Pancreas (tissue), 10 donors: ENCODE results near the gene DDX51. TPM values are rescaled to one million over a fixed set of nuclear protein-coding genes. Genes with fewer than 3 reads are reported as not detected.

Experiments used
- ATAC-seq, 4 donors: fragments of 200-7000 bp; cut with Tn5 transposase; one replicate each; pipeline versions ENCODE4 v1.8.0 to v1.9.1; 2020; ENCODE audit warnings: mild to moderate bottlenecking in 4 of 4, moderate library complexity in 4 of 4
- DNase-seq, 6 donors: peaks; one replicate each; pipeline ENCODE4 v3.0.0-alpha.2; 2020
- FAIRE-seq: peaks from 2 replicates; lab custom pipeline; 2012; peaks lifted over from hg19 to GRCh38; lab: Jason Lieb, UNC
- H3K27ac ChIP-seq, 4 donors: fragments of 200-600 bp; sonication (generic); 1 replicate in 3 of 4; 2 replicates in 1 of 4; pipeline versions ENCODE4 v1.5.0 to v1.8.0; 2020
- H3K27me3 ChIP-seq, 4 donors: fragments of 200-600 bp; one replicate each; pipeline ENCODE4 v1.8.0; 2021
- H3K36me3 ChIP-seq, 3 donors: fragments of 200-600 bp; sonication (generic) in 1 of 3; one replicate each; pipeline versions ENCODE4 v1.5.0 to v1.8.0; 2020 to 2021
- H3K4me1 ChIP-seq, 3 donors: fragments of 200-600 bp; one replicate each; pipeline ENCODE4 v1.8.0; 2021
- H3K4me3 ChIP-seq, 4 donors: fragments of 200-600 bp; sonication (generic) in 2 of 4; one replicate each; pipeline versions ENCODE4 v1.5.0 to v1.8.0; 2020 to 2021
- H3K9me3 ChIP-seq, 4 donors: fragments of 200-600 bp; one replicate each; pipeline ENCODE4 v1.8.0; 2021
- WGBS, 2 donors: extraction: QIAGEN DNeasy Blood & Tissue Kit; methylation state at CpG; one replicate each; pipeline ENCODE4 v1.1.7; 2013; 5-methylcytosine and 5-hydroxymethylcytosine counted together
- intact Hi-C, 3 donors: fragments of 100-400 bp; cut with DNase I; formaldehyde crosslinking; loops; one replicate each; pipeline versions ENCODE4 v1.11.1 to v1.14.2; 2022
- polyA plus RNA-seq, 2 donors: library from polyadenylated mRNA; stranded (reverse); fragments of 200-250 nt; gene quantifications; one replicate each; pipeline ENCODE4 v1.2.3, GENCODE V29; 2013
- total RNA-seq, 6 donors: library from RNA; stranded (reverse); fragmentation: NEBNext Ultra II Directional in 4 of 6; extraction: Animal tissue kit (Norgen Biotek cat#: 25700) in 4 of 6; gene quantifications; one replicate each; pipeline versions ENCODE4 v1.2.1 to v1.2.4, GENCODE V29; 2021 to 2023
- TF ChIP-seq, protein P1 (sequence below), 4 donors: fragments of 200-600 bp; sonication (generic) in 3 of 4; IDR thresholded peaks; one replicate each; pipeline versions ENCODE4 v1.5.0 to v1.8.0; 2021; ENCODE audit warnings: antibody characterized with exemption in 4 of 4
- donor health status: healthy with polysubstance abuse.
- donor health status: DM: no; HTN: no; CAD: no; lungs with moderate emphysema.
- donor health status: DM: no; HTN: no; CAD: no.
- donor health status: control.
- donor health status: control.
- donor health status: Bipolar disorder and iron deficiency.
- donor health status: DM: yes; HTN: yes; CAD: no.
- donor health status: DM: no; HTN: no; CAD: no.
- donor health status: DM: no; HTN: no; CAD: no.
- donor health status: DM: yes; HTN: yes; CAD: no.

The DDX51 gene
- total and polyA plus RNA-seq, 8 donors, result 7.8 to 46.7 (median 13.7) TPM

DNA sequence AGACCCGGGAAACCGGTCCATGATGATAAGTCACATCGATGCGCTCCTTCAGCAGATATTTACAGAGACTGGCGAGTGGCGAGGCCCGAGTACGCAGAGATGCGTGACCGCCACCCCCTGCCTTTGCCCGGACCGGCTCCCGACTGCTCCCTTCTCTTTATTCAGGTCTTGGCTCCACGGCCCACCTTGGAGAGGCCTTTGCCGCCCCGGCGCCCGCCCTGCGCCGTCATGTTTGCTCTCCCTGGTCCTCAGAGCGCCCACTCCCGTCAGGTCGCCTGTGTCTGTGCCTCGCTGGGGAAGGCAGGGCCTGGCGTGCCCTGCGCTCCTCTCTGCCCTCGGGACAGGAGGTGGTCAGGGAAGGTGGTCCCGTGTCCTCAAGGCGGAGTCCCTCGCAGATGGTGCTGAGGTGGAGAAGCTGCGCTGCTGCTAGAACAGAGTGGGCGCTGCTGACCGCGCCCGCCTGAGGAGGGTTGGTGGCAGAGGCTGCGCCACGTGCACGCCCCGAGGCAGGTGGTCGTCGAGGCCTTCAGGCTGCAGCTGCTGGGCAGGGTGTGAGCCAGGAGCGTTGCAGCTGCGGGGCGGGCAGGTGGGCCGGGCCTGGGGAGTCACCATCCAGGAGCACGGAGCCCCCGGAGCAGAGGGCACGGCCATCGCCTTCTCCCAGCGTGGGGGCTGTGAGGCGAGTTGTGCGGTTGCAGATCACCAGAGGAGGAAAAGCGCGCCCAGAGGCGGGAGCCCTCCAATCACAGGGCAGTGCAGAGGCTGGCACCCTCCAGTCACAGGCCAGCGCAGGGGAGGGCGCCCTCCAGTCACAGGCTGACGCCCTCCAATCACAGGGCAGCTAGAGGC lies 27.2 kb downstream of the DDX51 start:
- no peak overlapping the region for H3K4me3 ChIP-seq
- intact Hi-C loops, result no loop called here
- DNase-seq, result no peak
- H3K36me3 ChIP-seq, result peaks cover 0 to 11% (median 0%) of the 10 kb centered on the region in 3 donors
- TF ChIP-seq, protein P1, sequence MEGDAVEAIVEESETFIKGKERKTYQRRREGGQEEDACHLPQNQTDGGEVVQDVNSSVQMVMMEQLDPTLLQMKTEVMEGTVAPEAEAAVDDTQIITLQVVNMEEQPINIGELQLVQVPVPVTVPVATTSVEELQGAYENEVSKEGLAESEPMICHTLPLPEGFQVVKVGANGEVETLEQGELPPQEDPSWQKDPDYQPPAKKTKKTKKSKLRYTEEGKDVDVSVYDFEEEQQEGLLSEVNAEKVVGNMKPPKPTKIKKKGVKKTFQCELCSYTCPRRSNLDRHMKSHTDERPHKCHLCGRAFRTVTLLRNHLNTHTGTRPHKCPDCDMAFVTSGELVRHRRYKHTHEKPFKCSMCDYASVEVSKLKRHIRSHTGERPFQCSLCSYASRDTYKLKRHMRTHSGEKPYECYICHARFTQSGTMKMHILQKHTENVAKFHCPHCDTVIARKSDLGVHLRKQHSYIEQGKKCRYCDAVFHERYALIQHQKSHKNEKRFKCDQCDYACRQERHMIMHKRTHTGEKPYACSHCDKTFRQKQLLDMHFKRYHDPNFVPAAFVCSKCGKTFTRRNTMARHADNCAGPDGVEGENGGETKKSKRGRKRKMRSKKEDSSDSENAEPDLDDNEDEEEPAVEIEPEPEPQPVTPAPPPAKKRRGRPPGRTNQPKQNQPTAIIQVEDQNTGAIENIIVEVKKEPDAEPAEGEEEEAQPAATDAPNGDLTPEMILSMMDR (IDR thresholded peaks at IDR 0.05), result no peak
- no peak for FAIRE-seq
- 97% methylated on average over 57 to 58 of the region's 58 CpGs for WGBS, 2 donors
- no peaks in the 10 kb centered on the region for H3K4me1 ChIP-seq
- ATAC-seq, result peak in 1 of 4 donors; percentile 12
- no peaks in the 10 kb centered on the region for H3K27me3 ChIP-seq
- no peak overlapping the region for H3K27ac ChIP-seq
- H3K9me3 ChIP-seq, result no peaks in the 10 kb centered on the region

DNA sequence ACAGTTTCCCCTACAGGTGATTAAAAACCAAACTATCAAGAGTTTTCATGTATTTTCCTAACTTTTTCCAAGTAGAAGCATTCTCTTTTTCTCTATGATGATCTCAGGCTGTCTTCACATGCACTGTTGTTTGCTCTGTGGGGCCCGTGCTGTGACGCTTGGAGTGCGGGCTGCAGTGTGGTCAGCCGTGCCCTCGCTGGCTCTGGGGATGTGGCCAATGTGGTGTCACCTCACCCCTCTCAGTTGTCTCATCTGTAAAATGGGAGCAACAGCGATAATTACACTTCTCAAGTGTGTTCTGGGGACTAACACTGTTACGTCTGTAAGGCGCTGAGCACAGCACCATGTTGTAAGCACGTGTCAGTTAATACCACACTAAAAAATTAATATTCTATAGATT lies 28.6 kb downstream of the DDX51 start:
- Histone ChIP-seq H3K36me3 (peaks cover 0 to 15% (median 0%) of the 10 kb centered on the region in 3 donors), H3K4me3 (no peak overlapping the region), H3K27me3 (no peaks in the 10 kb centered on the region), H3K4me1 (no peaks in the 10 kb centered on the region), H3K9me3 (no peaks in the 10 kb centered on the region), H3K27ac (no peak overlapping the region)
- TF ChIP-seq, protein P1 (IDR thresholded peaks at IDR 0.05), result no peak
- FAIRE-seq (no peak), ATAC-seq (no peak), DNase-seq (no peak)
- intact Hi-C loops, result no loop called here
- WGBS, 2 donors, result 96 to 98% methylated on average over 9 of the region's 9 CpGs

DNA sequence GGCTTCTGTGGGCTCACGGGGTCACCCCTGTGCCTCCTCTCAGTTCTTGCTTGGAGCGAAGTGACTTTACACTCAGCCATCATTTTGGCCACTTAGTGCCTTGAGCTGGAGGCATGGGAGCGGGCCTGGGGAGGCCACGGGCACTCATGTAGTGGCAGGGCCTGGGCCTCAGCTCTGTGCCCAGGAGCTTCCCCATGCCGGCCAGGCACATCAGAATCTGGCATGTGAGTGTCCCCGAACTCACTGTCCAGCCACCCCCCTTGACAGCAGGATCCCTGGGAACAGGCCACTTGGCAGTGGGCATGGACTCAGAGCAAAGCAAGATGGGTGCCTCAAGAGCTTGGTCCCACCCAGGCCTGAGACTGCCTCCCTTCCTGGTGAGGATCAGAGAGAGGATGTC lies 29.5 kb downstream of the DDX51 start:
- intact Hi-C loops, result no loop called here
- Histone ChIP-seq H3K27ac (no peak overlapping the region), H3K4me1 (no peaks in the 10 kb centered on the region), H3K9me3 (no peaks in the 10 kb centered on the region), H3K4me3 (no peak overlapping the region), H3K27me3 (no peaks in the 10 kb centered on the region), H3K36me3 (peaks cover 0 to 19% (median 0%) of the 10 kb centered on the region in 3 donors)
- TF ChIP-seq, protein P1 (IDR thresholded peaks at IDR 0.05), result no peak
- WGBS, 2 donors, result 94 to 98% methylated on average over 6 of the region's 6 CpGs
- FAIRE-seq, result no peak
- no peak for ATAC-seq
- DNase-seq, result no peak

DNA sequence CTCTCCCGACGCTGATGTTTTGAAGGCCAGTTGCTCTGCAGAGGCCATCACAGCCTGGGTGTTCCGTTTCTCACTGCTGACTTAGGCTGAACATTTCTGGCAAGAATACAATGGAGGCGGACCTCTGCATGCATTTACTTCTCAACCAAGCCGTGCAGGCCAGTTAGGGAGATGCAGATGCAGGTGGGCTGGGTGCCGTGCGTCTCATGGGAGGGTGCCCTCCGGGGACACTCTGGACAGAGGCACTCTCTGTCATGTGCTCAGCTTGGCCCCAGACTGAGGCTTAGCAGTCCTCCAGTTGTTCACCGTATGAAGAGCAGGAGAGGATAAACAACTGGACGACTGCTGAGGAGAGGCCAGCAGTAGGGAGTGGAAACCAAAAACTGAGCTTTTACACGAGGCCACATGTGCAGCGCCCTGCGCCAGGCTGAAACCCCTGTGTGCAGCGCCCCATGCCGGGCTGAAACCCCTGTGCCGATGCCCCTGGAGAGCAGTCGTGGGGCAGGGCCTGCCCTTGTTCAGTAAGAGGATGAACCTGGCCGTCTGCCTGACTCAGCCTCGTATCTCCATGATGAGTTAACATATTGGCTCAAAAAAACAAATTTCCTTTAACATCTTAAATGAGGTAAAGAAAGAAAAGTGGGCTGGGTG lies 32.3 kb downstream of the DDX51 start:
- Histone ChIP-seq H3K4me1 (no peaks in the 10 kb centered on the region), H3K4me3 (no peak overlapping the region), H3K27me3 (no peaks in the 10 kb centered on the region), H3K9me3 (no peaks in the 10 kb centered on the region), H3K36me3 (peaks cover 0 to 23% (median 0%) of the 10 kb centered on the region in 3 donors), H3K27ac (no peak overlapping the region)
- ATAC-seq (no peak), FAIRE-seq (no peak), DNase-seq (no peak)
- TF ChIP-seq, protein P1 (IDR thresholded peaks at IDR 0.05), result no peak
- 90% methylated on average over 19 of the region's 19 CpGs for WGBS, 2 donors
- intact Hi-C loops, result no loop called here
